ACHN (cell line): ENCODE measurements around the gene LGI4.
"Not testable (repeated sequence)": the region's sequence is repeated elsewhere in the genome, so short reads cannot be mapped to it uniquely, and the experiment has no call there.

Source experiments
- DNase-seq: peaks from one replicate; pipeline ENCODE4 v3.0.0-alpha.2; 2015
- in situ Hi-C: cut with HindIII; loops from 2 replicates; pipeline ENCODE4 v1.10.0; 2017; ENCODE audit warnings: low sequenced_read_pairs, low pct_ligation_motif_present, low pct_unique_long_range_greater_than_20kb

Gene LGI4

DNA sequence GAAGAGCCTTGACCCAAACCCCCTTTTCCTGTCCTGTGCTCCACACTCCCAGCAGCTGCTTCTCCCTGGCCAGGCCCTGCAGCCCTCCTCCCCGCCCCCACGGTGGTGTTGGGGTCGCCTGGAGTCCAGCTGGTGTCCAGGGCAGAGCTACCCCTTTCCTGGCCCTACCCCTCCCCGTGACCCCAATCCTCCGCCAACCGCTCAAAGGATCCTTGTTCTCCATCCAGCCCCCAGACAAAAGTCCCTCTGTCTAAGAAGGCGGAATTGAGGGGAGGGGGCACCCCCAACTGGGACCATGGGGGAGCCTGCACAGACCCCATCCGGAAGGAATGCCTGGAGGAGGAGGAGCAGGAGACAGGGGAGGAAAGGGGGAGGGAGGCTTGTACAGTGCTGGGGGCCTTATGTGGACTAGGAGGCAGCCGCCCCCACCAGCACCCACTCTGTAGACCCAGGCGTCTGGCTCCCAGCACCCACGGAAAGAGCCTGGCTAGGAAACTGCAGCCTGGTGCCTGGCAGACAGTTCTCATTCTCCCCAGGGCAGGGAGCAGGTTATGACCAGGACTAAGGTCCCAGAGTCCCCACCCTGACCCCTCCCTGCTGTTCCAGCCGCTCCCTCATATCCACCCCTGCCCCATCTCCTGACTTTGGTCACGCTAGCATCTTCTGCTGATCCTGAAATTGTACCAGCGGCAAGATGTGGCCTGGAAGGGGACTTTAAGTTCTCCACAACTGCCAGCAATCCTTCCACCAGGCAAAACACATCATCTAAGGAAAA is 19.5 kb downstream of the LGI4 start, which contains the start of gene FXYD3:
TSS of gene FXYD3 (plus strand) at position 647 of the 775 bp plus-strand sequence. CDS start 3,554 bp downstream, outside the sequence.
- DNase-seq, result no peak
- in situ Hi-C loops, result no loop called here

DNA sequence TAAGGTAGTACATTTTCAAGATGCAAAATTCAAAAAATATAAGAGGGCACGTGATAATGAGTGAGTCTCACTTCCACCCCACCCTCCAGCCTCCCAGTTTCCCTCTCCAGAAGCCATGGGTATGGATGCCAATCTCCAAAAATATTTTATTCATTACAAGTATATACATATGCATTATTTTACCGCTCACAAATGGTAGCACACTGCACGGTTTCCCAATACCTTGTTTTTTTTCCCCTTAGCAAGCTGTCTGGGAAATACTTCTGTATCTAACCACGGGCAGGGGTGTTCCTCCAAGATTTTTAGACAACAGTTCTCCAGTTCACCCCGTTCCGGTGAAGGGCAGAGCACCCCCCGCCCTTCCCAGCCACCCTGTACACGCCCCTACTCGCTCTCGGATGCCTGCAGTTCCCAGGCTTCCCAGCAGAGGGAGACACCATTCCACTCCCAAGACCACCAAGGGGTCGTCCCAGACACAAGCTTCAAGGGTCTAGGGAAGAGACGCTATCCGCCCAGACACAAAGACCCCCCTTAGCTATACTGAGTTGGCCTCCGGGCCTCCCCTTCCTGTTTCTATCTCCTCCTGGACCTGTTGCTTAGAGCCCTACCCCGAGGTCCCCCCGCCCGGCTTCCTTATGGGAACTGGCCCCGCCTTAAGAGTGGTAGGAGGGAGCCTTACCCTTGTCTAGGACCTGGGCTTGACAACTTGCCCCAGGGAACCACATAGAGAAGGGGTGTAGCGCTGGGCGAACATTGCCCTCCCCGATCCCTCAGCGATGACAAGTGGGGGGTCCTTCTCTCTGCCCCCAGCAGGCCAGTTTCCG is 20.3 kb downstream of the LGI4 start:
- peak; percentile 41 for DNase-seq

DNA sequence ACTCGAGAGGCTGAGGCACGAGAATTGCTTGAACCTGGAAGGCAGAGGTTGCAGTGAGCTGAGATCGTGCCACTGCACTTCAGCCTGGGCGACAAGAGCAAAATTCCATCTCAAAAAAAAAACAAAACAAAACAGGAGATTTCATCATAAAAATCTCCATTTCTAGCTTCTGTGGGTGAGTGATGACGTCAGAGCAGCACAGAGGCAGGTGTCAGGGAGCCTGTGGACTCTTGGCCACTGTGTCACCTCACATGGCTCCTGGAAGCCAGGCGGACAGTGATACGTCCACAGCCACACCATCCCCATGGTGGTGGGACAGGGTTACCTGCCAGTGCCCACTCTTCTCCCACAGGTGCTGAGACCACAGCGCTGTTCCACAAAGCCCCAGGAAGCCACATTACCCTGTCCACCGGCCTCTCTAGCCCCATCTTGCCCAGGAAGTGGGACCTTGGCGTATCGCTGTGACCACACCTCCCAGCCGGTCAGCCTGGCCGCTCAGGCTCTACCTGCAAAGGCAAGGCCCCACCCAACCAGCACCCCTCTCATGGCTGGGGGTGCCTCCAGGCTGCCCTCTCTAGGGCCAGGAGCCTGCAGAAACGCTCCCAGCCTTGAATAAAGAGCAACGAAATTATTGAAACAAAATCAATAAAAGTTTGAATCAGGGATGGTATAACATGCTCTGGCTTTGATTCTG is 21.7 kb downstream of the LGI4 start:
- no peak for DNase-seq
- in situ Hi-C loops, result no loop called here

More for the DNA sequence above, 20.3 kb downstream of the LGI4 start:
- in situ Hi-C loops, result no loop called here

DNA sequence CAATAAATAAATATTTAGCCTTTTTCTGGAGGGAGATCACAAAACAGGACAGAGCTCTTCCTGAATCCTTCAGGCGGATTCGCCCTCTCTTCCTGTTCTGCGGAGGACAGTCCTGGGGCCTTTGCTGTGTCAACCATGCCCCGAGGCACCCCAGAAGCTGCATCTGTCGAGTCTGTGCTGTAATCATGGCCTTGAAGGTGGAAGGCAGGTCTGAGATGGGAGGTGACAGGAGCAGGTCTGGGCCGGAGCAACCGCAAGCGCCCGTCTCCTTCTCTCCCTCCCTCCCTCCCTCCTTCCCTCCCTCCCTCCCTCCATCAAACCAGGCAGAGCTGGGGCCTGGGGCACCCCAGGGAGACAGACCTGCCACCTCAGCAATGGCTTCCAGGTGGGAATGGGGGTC is 23.9 kb downstream of the LGI4 start:
- no peak for DNase-seq
- in situ Hi-C loops, result no loop called here

DNA sequence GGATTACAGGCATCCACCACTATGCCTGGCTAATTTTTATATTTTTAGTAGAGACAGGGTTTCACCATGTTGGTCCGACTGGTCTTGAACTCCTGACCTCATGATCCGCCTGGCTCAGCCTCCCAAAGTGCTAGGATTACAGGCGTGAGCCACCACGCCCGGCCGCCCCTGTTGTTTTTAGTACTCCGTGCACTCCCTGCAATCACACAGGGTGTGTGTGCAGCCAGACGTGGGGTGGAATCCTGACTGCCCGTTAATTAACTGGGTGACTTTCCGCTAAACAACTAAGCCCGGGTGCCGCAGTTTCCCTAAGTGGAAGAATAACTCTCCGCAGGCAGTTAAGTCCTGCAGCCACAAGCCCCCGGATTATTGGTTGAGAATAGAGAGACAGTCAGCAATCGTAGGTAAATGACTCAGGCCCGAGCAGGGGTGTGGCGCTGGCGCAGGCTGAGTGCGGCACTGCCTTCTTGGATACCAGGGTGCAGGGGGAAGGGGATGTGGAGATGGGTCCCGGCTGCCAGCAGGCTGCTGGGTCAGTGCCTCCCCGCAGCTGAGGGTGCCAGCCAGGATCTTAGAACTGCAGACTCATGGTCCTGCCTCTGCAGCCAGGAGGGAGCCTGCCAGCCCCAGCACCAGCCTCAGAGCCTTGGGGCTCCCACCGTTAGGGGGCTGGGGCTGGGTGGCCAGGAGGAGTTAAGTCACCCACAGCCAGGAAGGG is 25.3 kb downstream of the LGI4 start:
- no peak for DNase-seq
- in situ Hi-C loops, result no loop called here

DNA sequence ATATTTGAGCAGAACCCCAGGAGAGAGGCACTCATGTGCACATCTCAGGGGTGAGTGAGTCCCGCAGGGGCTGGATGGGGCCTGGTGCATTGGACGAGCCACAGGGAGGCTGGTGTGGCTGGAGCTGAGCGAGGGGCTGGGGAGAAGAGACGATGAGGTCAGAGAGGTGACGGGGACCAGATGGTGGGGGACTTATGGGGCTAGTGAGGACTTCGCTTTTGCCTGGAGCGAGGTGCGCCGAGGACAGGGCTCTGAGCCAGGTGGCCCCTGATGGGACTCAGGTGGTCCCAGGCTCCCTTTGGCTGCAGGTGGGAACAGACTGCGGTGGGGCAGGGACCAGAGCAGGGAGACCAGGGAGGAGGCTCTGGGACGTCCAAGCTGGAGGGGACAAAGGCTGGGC is 26.1 kb downstream of the LGI4 start:
- in situ Hi-C loops, result no loop called here

DNA sequence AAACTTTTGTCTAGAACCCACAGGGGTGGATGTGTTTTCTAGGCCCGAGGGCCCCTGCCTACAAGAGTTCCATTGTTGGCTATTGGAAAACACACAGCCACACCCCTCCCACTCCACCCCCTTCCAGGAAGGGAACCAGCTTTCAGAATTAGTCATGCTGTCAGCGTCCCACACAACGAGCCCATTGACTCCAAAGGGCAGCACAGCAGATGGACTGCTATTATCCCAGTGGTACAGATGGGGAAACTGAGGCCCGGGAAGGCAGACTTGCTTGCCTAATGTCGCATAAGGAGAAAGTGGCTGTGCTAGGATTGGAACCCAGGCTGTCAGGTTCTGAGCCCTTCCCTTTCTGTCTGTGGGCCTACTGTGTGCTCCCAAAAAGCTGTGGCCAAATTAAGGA is 27.3 kb downstream of the LGI4 start:
- in situ Hi-C loops, result no loop called here
- no peak for DNase-seq

More for the DNA sequence above, 26.1 kb downstream of the LGI4 start:
- no peak for DNase-seq

DNA sequence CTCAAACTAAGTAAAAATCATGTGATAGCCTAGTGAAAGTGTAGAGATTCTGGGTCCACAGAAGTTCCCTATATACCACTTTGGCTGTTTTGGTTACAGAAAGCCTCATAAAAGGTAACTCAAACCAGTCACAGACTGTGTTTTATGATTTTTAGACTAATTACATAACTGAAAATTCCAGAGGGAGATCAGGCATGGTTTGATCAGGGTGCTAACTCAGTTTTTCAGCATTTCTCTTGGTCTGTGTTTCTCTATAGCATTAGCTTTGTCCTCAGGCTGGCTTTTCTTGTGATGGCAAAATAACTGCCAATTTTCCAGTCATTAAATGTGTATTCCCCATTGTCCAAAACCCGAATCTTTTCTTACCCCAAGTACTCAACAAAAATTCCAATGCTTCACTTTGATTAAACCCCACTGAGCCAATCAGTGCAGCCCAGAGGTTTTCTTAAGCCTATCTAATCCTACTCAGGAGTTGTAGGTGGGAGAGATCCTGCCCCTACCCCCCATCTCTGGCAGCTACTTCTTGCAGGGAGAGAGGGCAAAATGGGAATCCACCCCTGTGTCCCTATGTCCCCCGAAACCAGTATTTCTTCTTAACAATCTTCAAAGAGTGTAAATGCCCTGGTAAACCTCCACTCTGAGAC is 27.8 kb downstream of the LGI4 start:
- no peak for DNase-seq
- in situ Hi-C loops, result no loop called here

DNA sequence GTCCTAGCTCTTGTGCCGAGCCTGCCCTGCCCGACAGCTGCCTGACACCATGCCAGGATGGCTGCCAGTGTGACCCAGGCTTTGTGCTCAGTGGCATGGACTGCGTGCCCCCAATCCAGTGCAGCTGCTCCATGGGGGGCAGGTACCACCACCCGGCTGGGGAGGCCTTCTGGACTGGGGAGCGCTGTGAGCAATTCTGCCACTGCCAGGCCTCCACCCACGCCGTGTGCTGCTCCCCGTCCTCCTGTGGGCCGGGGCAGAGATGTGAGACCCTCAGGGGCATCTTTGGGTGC is 28.6 kb downstream of the LGI4 start:
- DNase-seq, result no peak
- in situ Hi-C loops, result no loop called here

DNA sequence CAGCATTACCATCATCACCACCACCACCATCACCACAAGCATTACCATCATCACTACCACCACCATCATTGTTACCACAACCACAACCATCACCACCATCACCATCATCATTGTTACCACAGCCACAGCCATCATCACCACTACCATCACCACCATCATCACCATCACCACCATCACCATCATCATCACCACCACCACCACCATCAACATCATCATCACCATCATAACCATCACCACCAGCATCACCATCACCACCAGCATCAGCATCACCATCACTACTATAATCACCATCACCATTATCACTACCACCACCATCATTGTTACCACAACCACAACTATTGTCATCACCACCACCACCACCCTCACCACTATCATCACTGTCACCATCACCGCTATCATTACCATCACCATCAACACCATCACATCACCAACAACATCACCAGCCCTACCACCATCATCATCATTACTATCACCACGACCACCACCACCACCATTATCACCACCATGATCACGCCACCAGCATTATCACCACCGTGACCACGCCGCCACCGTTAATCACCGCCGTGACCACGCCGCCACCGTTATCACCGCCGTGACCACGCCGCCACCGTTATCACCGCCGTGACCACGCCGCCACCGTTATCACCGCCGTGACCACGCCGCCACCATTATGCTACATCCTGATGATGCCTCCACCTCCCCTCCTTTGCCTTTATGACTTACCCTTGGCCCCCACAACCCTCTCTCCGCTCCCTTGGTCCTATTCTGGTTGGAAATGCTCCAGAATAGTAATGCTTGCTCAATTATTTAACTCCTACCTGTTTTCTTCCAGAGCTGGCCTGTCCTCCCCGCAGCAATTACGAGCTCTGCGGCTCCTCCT is 29.2 kb downstream of the LGI4 start:
- no peak for DNase-seq
- in situ Hi-C loops, result no loop called here

DNA sequence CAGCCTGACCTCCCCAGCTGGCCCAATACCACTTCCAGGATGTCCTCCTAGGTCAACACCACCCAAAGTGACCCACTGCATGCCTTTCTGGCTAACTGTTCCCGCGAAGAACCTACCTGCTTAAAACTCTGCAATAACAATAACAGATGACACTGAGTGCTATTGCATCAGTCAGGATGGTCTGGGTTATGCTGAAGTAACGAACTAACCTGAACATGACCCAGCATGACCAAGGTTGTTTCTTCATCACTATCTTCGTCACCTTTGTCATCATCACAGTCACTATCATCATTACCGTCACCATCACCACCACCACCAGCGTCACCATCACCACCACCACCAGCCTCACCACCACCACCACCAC is 29.8 kb downstream of the LGI4 start:
- no peak for DNase-seq
- in situ Hi-C loops, result no loop called here

DNA sequence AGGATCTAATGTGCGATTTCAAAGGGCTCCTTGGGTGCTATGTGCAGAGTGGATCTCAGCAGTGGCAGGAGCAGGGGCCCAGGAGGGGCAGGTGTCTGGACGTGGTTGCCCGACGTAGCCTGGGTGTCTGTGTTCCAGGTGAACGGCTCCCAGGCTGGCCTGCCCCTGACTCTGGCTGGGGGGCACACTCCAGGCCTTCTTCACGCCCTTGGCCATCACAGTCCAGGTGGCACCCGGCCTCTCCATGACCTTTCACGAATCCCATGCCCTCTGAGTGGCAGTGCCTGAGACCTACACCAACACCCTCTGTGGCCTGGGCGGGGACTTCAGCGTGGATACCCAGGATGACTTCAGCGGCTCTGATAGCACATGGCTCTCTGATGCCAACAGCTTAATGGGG is 30.5 kb downstream of the LGI4 start:
- in situ Hi-C loops, result no loop called here
- DNase-seq, result no peak

DNA sequence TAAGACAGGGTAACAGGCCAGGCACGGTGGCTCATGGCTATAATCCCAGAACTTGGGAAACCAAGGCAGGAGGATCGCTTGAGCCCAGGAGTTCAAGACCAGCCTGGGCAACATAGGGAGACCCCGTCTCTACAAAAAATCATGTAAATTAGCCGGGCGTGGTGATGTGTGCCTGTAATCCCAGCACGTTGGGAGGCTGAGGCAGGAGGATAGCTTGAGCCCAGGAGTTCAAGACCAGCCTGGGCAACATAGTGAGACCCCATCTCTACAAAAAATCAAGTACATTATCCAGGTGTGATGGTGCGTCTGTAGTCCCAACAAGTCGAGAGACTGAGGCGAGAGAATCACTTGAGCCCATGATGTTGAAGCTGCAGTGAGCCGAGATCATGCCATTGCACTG is 31.2 kb downstream of the LGI4 start:
- in situ Hi-C loops, DNase-seq: not testable (repeated sequence)

DNA sequence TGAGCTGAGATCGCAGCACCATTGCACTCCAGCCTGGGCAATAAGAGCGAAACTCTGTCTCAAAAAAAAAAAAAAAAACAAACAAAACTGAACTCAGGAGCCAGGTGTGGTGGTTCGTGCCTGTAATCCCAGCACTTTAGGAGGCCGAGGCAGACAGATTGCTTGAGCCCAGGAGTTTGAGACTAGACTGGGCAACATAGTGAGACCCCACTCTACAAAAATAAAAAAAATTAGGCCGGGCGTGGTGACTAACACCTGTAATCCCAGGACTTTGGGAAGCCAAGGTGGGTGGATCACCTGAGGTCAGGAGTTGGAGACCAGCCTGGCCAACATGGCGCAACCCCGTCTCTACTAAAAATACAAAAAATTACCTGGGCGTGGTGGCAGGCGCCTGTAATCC is 32.9 kb downstream of the LGI4 start:
- in situ Hi-C loops, DNase-seq: not testable (repeated sequence)

DNA sequence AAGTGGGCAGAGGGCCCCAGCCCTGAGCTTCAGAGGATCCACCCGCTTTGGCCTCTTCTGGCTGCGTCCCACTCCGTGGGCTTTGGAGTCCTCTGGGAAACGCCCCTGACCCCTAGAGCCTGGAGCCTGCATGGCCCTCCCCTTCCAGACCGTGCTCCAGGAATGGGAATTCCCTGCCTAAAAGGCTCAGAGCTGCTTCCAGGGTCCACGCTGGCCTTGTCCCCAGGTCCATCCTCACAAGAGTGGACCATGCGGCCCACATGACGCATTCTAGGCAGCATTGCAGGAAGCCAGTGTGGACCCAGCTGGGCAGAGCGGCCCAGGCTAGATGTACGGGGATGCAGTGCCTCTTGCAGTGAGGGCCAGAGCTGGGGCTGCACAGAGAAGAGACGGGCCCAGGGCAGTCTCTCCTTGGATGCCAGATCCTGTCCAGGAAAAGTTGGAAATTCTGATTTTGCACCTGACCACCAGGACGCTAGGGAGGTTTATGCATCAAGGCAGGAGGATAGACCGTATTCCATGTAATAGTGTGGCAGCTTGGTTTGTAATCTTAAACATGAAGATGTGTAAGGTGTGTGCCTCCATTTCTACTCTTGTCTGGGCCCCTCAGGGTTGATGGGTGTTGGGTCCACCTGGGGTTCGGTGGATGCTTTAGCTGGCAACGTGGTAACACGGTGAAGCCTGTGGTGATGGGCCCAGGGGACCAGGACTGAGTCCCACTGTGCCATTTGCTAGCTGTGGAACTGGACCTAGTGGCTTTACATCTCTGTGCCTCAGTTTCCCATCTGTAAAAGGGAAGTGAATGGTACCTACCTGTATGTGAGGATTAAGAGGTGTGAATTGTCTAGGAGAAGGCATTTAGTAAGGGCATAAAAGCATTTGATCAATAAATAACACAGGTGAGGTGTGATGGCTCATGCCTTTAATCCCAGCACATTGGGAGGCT is 34.0 kb downstream of the LGI4 start:
- DNase-seq, result no peak
- in situ Hi-C loops, result no loop called here

DNA sequence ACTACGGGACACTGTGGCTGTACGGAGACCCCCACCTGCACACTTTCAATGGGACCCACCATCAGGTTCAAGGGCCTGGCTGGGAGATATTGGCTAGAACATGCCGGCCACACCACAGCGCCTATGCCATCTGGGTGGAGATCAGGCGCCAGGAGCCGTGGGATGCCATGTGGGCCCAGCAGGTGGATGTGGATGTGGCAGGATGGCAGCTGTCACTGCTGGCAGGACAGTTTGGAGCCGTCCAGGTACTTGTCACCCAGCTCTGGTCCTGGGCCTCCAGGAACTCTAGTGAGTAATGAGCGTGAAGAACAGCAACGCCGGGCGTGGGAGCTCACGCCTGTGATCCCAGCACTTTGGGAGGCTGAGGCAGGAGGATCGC is 35.0 kb downstream of the LGI4 start:
- in situ Hi-C loops, result no loop called here
- DNase-seq, result no peak
